Stimulated activated effector memory CD8-positive, alpha-beta T cell treated with anti-CD3 and anti-CD28 coated beads, Interleukin-12 subunit alpha, Interleukin-12 subunit beta, amount 100 ng/mL, for 72 hours (primary cell): Measurements from ENCODE around the gene SEC14L5.

Experiments used
- ATAC-seq: fragments of 150-1000 bp; cut with Tn5 transposase; 2 replicates; pipeline ENCODE4 v1.10.0; 2021
- DNase-seq, 2 donors: peaks; one replicate each; pipeline ENCODE4 v3.0.0; 2021 to 2022; ENCODE audit warnings: low spot score in 2 of 2
- H3K27ac Mint-ChIP-seq: one replicate; pipeline ENCODE4 v1.8.0; 2022; ENCODE audit warnings: mild to moderate bottlenecking, mixed read lengths
- H3K36me3 Mint-ChIP-seq: one replicate; pipeline ENCODE4 v1.8.0; 2022; ENCODE audit warnings: mild to moderate bottlenecking, mixed read lengths
- H3K4me1 Mint-ChIP-seq: one replicate; pipeline ENCODE4 v1.8.0; 2022; ENCODE audit warnings: mixed read lengths
- H3K4me3 Mint-ChIP-seq: one replicate; pipeline ENCODE4 v1.8.0; 2022; ENCODE audit warnings: mild to moderate bottlenecking, mixed read lengths
- H3K9me3 Mint-ChIP-seq: one replicate; pipeline ENCODE4 v1.8.0; 2022; ENCODE audit warnings: mixed read lengths

The SEC14L5 gene

GRCh38 chr16:5062790-5063765, 104.9 kb downstream of the SEC14L5 start:
- H3K4me3 Mint-ChIP-seq: no peak overlapping the region
- H3K36me3 Mint-ChIP-seq: no peaks in the 10 kb centered on the region
- ATAC-seq: no peak

GRCh38 chr16:5064915-5065314, 106.8 kb downstream of the SEC14L5 start:
- Mint-ChIP-seq H3K4me1 (no peaks in the 10 kb centered on the region), H3K27ac (no peak overlapping the region), H3K9me3 (no peaks in the 10 kb centered on the region), H3K36me3 (no peaks in the 10 kb centered on the region), H3K4me3 (no peak overlapping the region)
- ATAC-seq: no peak
- no peak for DNase-seq

More at GRCh38 chr16:5062790-5063765, 104.9 kb downstream of the SEC14L5 start:
- Mint-ChIP-seq H3K4me1 (no peaks in the 10 kb centered on the region), H3K27ac (no peak overlapping the region), H3K9me3 (no peaks in the 10 kb centered on the region)
- no peak for DNase-seq

DNA sequence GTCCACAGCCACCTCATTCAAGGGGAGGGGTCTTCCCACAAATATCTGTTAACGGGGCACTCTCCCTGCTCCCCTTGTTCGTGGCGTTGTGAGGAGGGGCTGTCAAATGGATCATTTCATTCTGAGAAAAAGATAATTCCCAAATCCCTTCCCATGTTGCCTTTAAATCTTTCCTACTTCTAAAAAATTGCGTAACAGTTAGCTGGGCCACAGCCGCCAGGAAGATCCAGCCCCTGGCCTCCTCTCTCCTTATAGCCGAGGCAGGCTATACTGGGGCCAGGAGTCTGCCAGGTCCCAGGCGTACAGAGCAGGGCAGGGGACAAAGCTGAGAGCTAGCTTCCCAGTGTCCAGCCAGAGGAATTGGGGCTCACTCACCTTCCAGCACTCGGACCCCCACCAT, 107.2 kb downstream of the SEC14L5 start:
- ATAC-seq: no peak
- H3K36me3 Mint-ChIP-seq: no peaks in the 10 kb centered on the region
- no peak overlapping the region for H3K4me3 Mint-ChIP-seq

DNA sequence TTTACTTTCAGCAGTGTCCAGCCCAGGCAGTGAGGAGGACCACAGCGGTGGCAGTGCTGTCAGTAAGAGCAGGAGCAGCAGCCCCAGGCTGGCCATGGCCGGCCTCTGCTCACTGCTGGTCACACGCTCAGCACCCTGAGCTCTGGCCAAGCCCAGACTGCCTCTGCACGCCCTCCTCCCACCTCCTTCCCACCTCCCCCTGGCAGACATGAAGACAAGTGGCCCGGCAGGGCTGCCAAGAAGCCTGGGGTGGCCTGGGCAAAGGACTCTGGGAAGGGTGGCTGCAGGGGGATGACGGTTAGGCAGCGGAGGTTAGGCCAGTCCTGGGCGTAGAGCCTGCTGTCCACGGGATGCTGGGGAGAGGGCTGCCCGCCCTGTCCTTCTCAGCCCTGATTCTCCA, 107.7 kb downstream of the SEC14L5 start, which contains the start of gene C16orf89:
C16orf89 (minus strand) TSS at position 144 of the 400 bp plus-strand sequence; CDS start at position 96, 48 bp downstream.
- no peak within 1 kb of the TSS for H3K27ac Mint-ChIP-seq
- peak; percentile 28 for ATAC-seq
- no peak within 1 kb of the TSS for H3K4me3 Mint-ChIP-seq
- no peaks in the 10 kb centered on the region for H3K9me3 Mint-ChIP-seq
- H3K4me1 Mint-ChIP-seq: peaks cover 3% of the 10 kb centered on the region
- H3K36me3 Mint-ChIP-seq: no peaks in the 10 kb centered on the region
- no peak for DNase-seq

More for the DNA sequence above, 107.2 kb downstream of the SEC14L5 start:
- no peaks in the 10 kb centered on the region for H3K4me1 Mint-ChIP-seq
- H3K27ac Mint-ChIP-seq: no peak overlapping the region
- DNase-seq: no peak
- H3K9me3 Mint-ChIP-seq: no peaks in the 10 kb centered on the region

- Mint-ChIP-seq H3K4me1 (peaks cover 10% of the 10 kb centered on the region), H3K9me3 (no peaks in the 10 kb centered on the region), H3K4me3 (no peak overlapping the region), H3K36me3 (peaks cover 3% of the 10 kb centered on the region), H3K27ac (no peak overlapping the region)
- ATAC-seq (no peak), DNase-seq (no peak)
Observed at GRCh38 chr16:5066511-5066910, 108.4 kb downstream of the SEC14L5 start.
